WTC11 (cell line): ENCODE measurements around the gene TFDP1. TPM values are rescaled to one million over a fixed set of nuclear protein-coding genes. Genes with fewer than 3 reads are reported as not detected.
A peak's percentile ranks its signal among the peaks of the same experiment; 100 is the strongest.

Source experiments
- ATAC-seq: fragments of 200-7000 bp; cut with Tn5 transposase; 2 replicates; pipeline ENCODE4 v1.10.0; 2021; ENCODE audit warnings: mild to moderate bottlenecking, moderate library complexity
- CTCF ChIA-PET: fragments of 300-600 bp; sonication (Branson Sonifier 250); formaldehyde crosslinking; loops from one replicate; lab custom pipeline; 2021; ENCODE audit warnings: antibody characterized with exemption; lab: Charles Lee
- POLR2A ChIA-PET: fragments of 350-600 bp; sonication (Branson Sonifier 250); formaldehyde crosslinking; loops from one replicate; lab custom pipeline; 2021; ENCODE audit warnings: antibody characterized with exemption; lab: Charles Lee
- DNase-seq: peaks from one replicate; pipeline ENCODE4 v3.0.0; 2021; ENCODE audit warnings: low spot score
- H3K27ac Mint-ChIP-seq: 2 replicates; pipeline ENCODE4 v1.8.0; 2021; ENCODE audit warnings: mixed read lengths
- H3K27me3 Mint-ChIP-seq: 2 replicates; pipeline ENCODE4 v1.8.0; 2021; ENCODE audit warnings: low read depth, mild to moderate bottlenecking, moderate library complexity, mixed read lengths
- H3K36me3 Mint-ChIP-seq: 2 replicates; pipeline ENCODE4 v1.8.0; 2021; ENCODE audit warnings: mixed read lengths
- H3K4me1 Mint-ChIP-seq: 2 replicates; pipeline ENCODE4 v1.8.0; 2022; ENCODE audit warnings: mixed read lengths
- H3K4me3 Mint-ChIP-seq: 2 replicates; pipeline ENCODE4 v1.8.0; 2021; ENCODE audit warnings: mild to moderate bottlenecking, moderate library complexity, mixed read lengths
- H3K9me3 Mint-ChIP-seq: 2 replicates; pipeline ENCODE4 v1.8.0; 2021; ENCODE audit warnings: mixed read lengths
- AR ChIP-seq: fragments of 250-450 bp; sonication (Bioruptor Pico); IDR thresholded peaks from 2 replicates; pipeline ENCODE4 v1.9.0; 2021; ENCODE audit warnings: mild to moderate bottlenecking
- E2F5 ChIP-seq: sonication (generic); formaldehyde crosslinking; IDR thresholded peaks from 2 replicates; pipeline ENCODE4 v1.8.1; 2022; ENCODE audit warnings: mild to moderate bottlenecking, moderate library complexity, missing genetic modification reagents
- ELF4 ChIP-seq: sonication (generic); formaldehyde crosslinking; IDR thresholded peaks from 2 replicates; pipeline ENCODE4 v1.8.1; 2022; ENCODE audit warnings: low read depth, mild to moderate bottlenecking, moderate library complexity, missing genetic modification reagents
- GRHL2 ChIP-seq: fragments of 250-450 bp; sonication (Bioruptor Pico); IDR thresholded peaks from 2 replicates; pipeline ENCODE4 v1.8.0; 2022; ENCODE audit warnings: mild to moderate bottlenecking, moderate library complexity; ENCODE audit not compliant: insufficient replicate concordance, severe bottlenecking
- NR1H2 ChIP-seq: sonication (generic); formaldehyde crosslinking; IDR thresholded peaks from 2 replicates; pipeline ENCODE4 v1.9.0; 2021; ENCODE audit warnings: mild to moderate bottlenecking, moderate library complexity, missing genetic modification reagents
- OVOL2 ChIP-seq: fragments of 250-450 bp; sonication (Bioruptor Pico); IDR thresholded peaks from 2 replicates; pipeline ENCODE4 v1.9.0; 2021; ENCODE audit warnings: mild to moderate bottlenecking, borderline replicate concordance
- PRDM15 ChIP-seq: sonication (generic); formaldehyde crosslinking; IDR thresholded peaks from 2 replicates; pipeline ENCODE4 v1.8.0; 2022; ENCODE audit warnings: missing genetic modification reagents
- RELA ChIP-seq: sonication (generic); formaldehyde crosslinking; IDR thresholded peaks from 2 replicates; pipeline ENCODE4 v1.8.1; 2022; ENCODE audit warnings: missing genetic modification reagents, mild to moderate bottlenecking, borderline replicate concordance
- SP1 ChIP-seq: sonication (generic); formaldehyde crosslinking; conservative IDR thresholded peaks from 2 replicates; pipeline ENCODE4 v1.8.1; 2022; ENCODE audit warnings: missing genetic modification reagents
- TEAD4 ChIP-seq: sonication (generic); formaldehyde crosslinking; IDR thresholded peaks from 2 replicates; pipeline ENCODE4 v1.8.0; 2022; ENCODE audit warnings: mild to moderate bottlenecking, missing genetic modification reagents
- ZBTB43 ChIP-seq: sonication (generic); formaldehyde crosslinking; IDR thresholded peaks from 2 replicates; pipeline ENCODE4 v1.8.1; 2023; ENCODE audit warnings: mild to moderate bottlenecking, missing genetic modification reagents
- ZNF416 ChIP-seq: fragments of 250-450 bp; sonication (Bioruptor Pico); IDR thresholded peaks from 2 replicates; pipeline ENCODE4 v1.9.0; 2021; ENCODE audit warnings: mild to moderate bottlenecking, inconsistent platforms
- ZSCAN18 ChIP-seq: fragments of 250-450 bp; sonication (Bioruptor Pico); IDR thresholded peaks from 2 replicates; pipeline ENCODE4 v2.1.2; 2022; ENCODE audit warnings: mild to moderate bottlenecking, moderate library complexity
- total RNA-seq: library from RNA; stranded (reverse); gene quantifications from 3 replicates; pipeline ENCODE4 v1.2.3, GENCODE V29; 2021
- TF ChIP-seq, protein P1 (sequence below): sonication (generic); formaldehyde crosslinking; IDR thresholded peaks from 2 replicates; pipeline ENCODE4 v1.8.1; 2022; ENCODE audit warnings: low read depth, missing genetic modification reagents, borderline replicate concordance
- TF ChIP-seq, protein P2 (sequence below): sonication (generic); formaldehyde crosslinking; IDR thresholded peaks from 2 replicates; pipeline ENCODE4 v1.8.1; 2022; ENCODE audit warnings: missing genetic modification reagents, borderline replicate concordance
- TF ChIP-seq, protein P3 (sequence below): sonication (generic); formaldehyde crosslinking; IDR thresholded peaks from 2 replicates; pipeline ENCODE4 v1.8.1; 2022; ENCODE audit warnings: low read depth, mild to moderate bottlenecking, moderate library complexity, missing genetic modification reagents, borderline replicate concordance
- TF ChIP-seq, protein P4 (sequence below): sonication (generic); formaldehyde crosslinking; IDR thresholded peaks from 2 replicates; pipeline ENCODE4 v1.8.0; 2023; ENCODE audit warnings: mild to moderate bottlenecking, missing genetic modification reagents

The TFDP1 gene
- total RNA-seq, 1 experiment from 2014 or later = 61.2 TPM

DNA sequence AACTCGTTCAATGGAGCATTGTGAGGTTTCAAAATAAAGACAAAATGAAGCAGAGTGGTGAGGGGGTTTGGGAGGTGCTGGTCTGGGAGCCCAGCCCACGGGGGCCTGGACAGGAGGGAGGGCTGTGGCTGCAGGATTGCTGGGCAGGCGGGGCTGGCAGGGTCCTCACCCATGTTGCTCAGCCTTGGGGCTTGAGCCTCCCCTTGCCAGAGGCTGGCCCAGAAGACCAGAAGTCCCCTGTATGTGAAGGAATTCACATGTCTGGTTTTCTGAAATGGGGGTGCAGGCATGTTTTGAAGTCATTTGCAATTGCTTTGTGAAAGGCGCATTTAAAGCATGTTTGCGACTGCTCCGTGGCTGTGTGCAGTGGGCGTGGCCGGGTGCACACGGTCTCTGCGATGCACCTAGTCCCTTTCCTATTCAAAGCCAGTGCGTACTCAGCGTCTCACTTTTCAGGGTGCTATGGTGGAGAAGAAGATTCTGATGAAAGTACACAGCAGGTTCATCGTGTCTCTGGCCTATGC is 84.7 kb downstream of the TFDP1 start (continued):
- no peak for TF ChIP-seq ZSCAN18 (CRISPR knock-in tag)
- no peak for TF ChIP-seq E2F5 (CRISPR knock-in tag)
- TF ChIP-seq AR (CRISPR knock-in tag) = no peak
- TF ChIP-seq SP1 (CRISPR knock-in tag) = no peak
- no peak for TF ChIP-seq NR1H2 (CRISPR knock-in tag)

- ChIA-PET CTCF (no interaction called here), POLR2A (no interaction called here)
- peak; percentile 14 for DNase-seq
- H3K27me3 Mint-ChIP-seq = no peaks in the 10 kb centered on the region
- H3K9me3 Mint-ChIP-seq = peaks cover 5% of the 10 kb centered on the region
- no peak overlapping the region for H3K4me3 Mint-ChIP-seq
- no peak for ATAC-seq
- H3K36me3 Mint-ChIP-seq = no peaks in the 10 kb centered on the region
- no peak overlapping the region for H3K27ac Mint-ChIP-seq
- no peaks in the 10 kb centered on the region for H3K4me1 Mint-ChIP-seq
- TF ChIP-seq ELF4 = no peak
- no peak for TF ChIP-seq PRDM15
- TF ChIP-seq, protein P1, sequence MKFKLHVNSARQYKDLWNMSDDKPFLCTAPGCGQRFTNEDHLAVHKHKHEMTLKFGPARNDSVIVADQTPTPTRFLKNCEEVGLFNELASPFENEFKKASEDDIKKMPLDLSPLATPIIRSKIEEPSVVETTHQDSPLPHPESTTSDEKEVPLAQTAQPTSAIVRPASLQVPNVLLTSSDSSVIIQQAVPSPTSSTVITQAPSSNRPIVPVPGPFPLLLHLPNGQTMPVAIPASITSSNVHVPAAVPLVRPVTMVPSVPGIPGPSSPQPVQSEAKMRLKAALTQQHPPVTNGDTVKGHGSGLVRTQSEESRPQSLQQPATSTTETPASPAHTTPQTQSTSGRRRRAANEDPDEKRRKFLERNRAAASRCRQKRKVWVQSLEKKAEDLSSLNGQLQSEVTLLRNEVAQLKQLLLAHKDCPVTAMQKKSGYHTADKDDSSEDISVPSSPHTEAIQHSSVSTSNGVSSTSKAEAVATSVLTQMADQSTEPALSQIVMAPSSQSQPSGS (CRISPR knock-in tag) = no peak
- TF ChIP-seq ZNF416 (CRISPR knock-in tag) = no peak
- TF ChIP-seq, protein P2, sequence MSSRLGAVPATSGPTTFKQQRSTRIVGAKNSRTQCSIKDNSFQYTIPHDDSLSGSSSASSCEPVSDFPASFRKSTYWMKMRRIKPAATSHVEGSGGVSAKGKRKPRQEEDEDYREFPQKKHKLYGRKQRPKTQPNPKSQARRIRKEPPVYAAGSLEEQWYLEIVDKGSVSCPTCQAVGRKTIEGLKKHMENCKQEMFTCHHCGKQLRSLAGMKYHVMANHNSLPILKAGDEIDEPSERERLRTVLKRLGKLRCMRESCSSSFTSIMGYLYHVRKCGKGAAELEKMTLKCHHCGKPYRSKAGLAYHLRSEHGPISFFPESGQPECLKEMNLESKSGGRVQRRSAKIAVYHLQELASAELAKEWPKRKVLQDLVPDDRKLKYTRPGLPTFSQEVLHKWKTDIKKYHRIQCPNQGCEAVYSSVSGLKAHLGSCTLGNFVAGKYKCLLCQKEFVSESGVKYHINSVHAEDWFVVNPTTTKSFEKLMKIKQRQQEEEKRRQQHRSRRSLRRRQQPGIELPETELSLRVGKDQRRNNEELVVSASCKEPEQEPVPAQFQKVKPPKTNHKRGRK (CRISPR knock-in tag) = no peak
- TF ChIP-seq GRHL2 (CRISPR knock-in tag) = no peak
- no peak for TF ChIP-seq RELA (CRISPR knock-in tag)
- TF ChIP-seq, protein P3, sequence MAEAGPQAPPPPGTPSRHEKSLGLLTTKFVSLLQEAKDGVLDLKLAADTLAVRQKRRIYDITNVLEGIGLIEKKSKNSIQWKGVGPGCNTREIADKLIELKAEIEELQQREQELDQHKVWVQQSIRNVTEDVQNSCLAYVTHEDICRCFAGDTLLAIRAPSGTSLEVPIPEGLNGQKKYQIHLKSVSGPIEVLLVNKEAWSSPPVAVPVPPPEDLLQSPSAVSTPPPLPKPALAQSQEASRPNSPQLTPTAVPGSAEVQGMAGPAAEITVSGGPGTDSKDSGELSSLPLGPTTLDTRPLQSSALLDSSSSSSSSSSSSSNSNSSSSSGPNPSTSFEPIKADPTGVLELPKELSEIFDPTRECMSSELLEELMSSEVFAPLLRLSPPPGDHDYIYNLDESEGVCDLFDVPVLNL = no peak
- TF ChIP-seq OVOL2 (CRISPR knock-in tag) = no peak
- TF ChIP-seq TEAD4 (CRISPR knock-in tag) = no peak
- TF ChIP-seq ZBTB43 (CRISPR knock-in tag) = no peak
- TF ChIP-seq, protein P4, sequence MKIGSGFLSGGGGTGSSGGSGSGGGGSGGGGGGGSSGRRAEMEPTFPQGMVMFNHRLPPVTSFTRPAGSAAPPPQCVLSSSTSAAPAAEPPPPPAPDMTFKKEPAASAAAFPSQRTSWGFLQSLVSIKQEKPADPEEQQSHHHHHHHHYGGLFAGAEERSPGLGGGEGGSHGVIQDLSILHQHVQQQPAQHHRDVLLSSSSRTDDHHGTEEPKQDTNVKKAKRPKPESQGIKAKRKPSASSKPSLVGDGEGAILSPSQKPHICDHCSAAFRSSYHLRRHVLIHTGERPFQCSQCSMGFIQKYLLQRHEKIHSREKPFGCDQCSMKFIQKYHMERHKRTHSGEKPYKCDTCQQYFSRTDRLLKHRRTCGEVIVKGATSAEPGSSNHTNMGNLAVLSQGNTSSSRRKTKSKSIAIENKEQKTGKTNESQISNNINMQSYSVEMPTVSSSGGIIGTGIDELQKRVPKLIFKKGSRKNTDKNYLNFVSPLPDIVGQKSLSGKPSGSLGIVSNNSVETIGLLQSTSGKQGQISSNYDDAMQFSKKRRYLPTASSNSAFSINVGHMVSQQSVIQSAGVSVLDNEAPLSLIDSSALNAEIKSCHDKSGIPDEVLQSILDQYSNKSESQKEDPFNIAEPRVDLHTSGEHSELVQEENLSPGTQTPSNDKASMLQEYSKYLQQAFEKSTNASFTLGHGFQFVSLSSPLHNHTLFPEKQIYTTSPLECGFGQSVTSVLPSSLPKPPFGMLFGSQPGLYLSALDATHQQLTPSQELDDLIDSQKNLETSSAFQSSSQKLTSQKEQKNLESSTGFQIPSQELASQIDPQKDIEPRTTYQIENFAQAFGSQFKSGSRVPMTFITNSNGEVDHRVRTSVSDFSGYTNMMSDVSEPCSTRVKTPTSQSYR (CRISPR knock-in tag) = no peak
Observed at GRCh38 chr13:113669755-113670341, 85.3 kb downstream of the TFDP1 start.
